Gastrocnemius medialis (tissue), 4 donors: ENCODE measurements around the gene ENTPD7.

Experiments
- CTCF ChIP-seq, 5 experiments: fragments of 450-650 bp in 3 of 5; fragments of 200-600 bp in 2 of 5; sonication (generic) in 2 of 5; IDR thresholded peaks in 4 of 5; conservative IDR thresholded peaks in 1 of 5; 1 replicate in 4 of 5; 2 replicates in 1 of 5; pipeline ENCODE4 v1.5.1; 2016 to 2019; ENCODE audit warnings: antibody characterized with exemption in 5 of 5, mild to moderate bottlenecking in 3 of 5, moderate library complexity in 3 of 5
- POLR2A ChIP-seq, 2 donors: fragments of 450-650 bp; IDR thresholded peaks; one replicate each; pipeline ENCODE4 v1.6.1; 2017; ENCODE audit warnings: antibody characterized with exemption in 2 of 2, mild to moderate bottlenecking in 2 of 2, moderate library complexity in 2 of 2

DNA sequence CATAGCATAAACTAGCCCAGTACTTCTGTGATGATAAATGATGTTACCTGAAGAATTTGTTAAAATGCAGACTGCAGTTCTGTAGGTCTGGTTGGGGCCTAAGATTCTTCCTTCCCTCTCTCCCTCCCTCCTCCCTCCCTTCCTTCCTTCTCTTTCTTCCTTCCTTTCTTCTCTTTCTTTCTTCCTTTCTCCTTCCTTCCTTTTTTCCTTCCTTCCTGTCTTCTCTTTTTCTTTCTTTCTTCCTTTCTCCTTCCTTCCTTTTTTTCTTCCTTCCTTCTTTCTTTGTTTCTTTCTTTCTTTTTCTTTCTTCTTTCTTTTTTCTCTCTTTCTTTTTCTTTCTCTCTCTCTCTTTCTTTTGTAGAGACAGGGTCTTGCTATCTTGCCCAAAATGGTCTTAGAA is 35.4 kb upstream of the ENTPD7 start:
- TF ChIP-seq CTCF (IDR thresholded peaks at IDR 0.05 in 4 of 5, conservative IDR thresholded peaks at IDR 0.05 in 1 of 5), result no peak
- no peak for TF ChIP-seq POLR2A (IDR thresholded peaks at IDR 0.05)
